Tibial artery (tissue), 4 donors: ENCODE results near the gene EMP3.

Experiments
- DNase-seq, 2 donors: peaks; one replicate each; pipeline ENCODE4 v3.0.0-alpha.2; 2019
- H3K27ac ChIP-seq, 2 donors: fragments of 200-600 bp; sonication (generic) in 1 of 2; 1 replicate in 1 of 2; 2 replicates in 1 of 2; pipeline ENCODE4 v1.5.1; 2018 to 2019; ENCODE audit warnings: mild to moderate bottlenecking in 1 of 2
- H3K27me3 ChIP-seq, 2 donors: fragments of 200-600 bp; sonication (generic) in 1 of 2; one replicate each; pipeline versions ENCODE4 v1.5.1 to v1.6.0; 2016 to 2019
- H3K36me3 ChIP-seq, 3 donors: fragments of 200-600 bp; sonication (generic) in 2 of 3; one replicate each; pipeline ENCODE4 v1.5.1; 2016 to 2019; ENCODE audit warnings: mild to moderate bottlenecking in 2 of 3
- H3K4me1 ChIP-seq, 4 donors: fragments of 200-600 bp; sonication (generic) in 2 of 4; 1 replicate in 3 of 4; 2 replicates in 1 of 4; pipeline ENCODE4 v1.5.1; 2016 to 2019
- H3K4me3 ChIP-seq, 2 donors: fragments of 200-600 bp; sonication (generic) in 1 of 2; 1 replicate in 1 of 2; 2 replicates in 1 of 2; pipeline ENCODE4 v1.5.1; 2018 to 2019; ENCODE audit warnings: mild to moderate bottlenecking in 2 of 2
- H3K9me3 ChIP-seq, 3 donors: fragments of 200-600 bp; sonication (generic) in 1 of 3; one replicate each; pipeline ENCODE4 v1.5.1; 2016 to 2019
- intact Hi-C: fragments of 100-400 bp; cut with DNase I; formaldehyde crosslinking; loops from one replicate; pipeline ENCODE4 v1.15.0; 2023; ENCODE audit warnings: low total_unique reads
- TF ChIP-seq, protein P1 (sequence below), 2 experiments: fragments of 200-600 bp in 1 of 2; fragments of 450-650 bp in 1 of 2; IDR thresholded peaks; one replicate each; pipeline ENCODE4 v1.5.1; 2017 to 2019; ENCODE audit warnings: antibody characterized with exemption in 2 of 2, mild to moderate bottlenecking in 1 of 2, moderate library complexity in 1 of 2

EMP3 gene

DNA sequence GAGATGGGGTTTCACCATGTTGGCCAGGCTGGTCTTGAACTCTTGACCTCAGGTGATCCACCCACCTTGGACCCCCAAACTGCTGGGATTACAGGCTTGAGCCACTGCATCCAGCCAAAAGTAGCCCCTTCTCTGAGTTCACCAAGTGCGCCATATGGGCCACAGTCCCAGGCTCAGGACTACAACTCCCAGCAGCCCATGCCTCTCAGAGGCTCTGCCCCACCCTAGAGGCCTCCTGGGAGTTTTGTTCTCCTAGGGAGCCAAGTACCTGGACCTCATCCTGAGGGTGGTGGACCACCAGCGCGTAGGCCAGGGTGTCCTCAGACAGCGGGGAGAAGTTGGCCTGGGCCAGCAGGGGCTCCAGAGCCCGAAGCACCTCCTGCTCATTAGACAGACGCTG is 19.5 kb downstream of the EMP3 start:
- Histone ChIP-seq H3K4me1 (no peaks in the 10 kb centered on the region), H3K27me3 (no peaks in the 10 kb centered on the region), H3K36me3 (peaks cover 0 to 14% (median 8%) of the 10 kb centered on the region in 3 donors), H3K9me3 (no peaks in the 10 kb centered on the region), H3K27ac (no peak overlapping the region), H3K4me3 (no peak overlapping the region)
- TF ChIP-seq, protein P1, sequence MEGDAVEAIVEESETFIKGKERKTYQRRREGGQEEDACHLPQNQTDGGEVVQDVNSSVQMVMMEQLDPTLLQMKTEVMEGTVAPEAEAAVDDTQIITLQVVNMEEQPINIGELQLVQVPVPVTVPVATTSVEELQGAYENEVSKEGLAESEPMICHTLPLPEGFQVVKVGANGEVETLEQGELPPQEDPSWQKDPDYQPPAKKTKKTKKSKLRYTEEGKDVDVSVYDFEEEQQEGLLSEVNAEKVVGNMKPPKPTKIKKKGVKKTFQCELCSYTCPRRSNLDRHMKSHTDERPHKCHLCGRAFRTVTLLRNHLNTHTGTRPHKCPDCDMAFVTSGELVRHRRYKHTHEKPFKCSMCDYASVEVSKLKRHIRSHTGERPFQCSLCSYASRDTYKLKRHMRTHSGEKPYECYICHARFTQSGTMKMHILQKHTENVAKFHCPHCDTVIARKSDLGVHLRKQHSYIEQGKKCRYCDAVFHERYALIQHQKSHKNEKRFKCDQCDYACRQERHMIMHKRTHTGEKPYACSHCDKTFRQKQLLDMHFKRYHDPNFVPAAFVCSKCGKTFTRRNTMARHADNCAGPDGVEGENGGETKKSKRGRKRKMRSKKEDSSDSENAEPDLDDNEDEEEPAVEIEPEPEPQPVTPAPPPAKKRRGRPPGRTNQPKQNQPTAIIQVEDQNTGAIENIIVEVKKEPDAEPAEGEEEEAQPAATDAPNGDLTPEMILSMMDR (IDR thresholded peaks at IDR 0.05): no peak
- intact Hi-C loops: no loop called here
- DNase-seq: no peak

DNA sequence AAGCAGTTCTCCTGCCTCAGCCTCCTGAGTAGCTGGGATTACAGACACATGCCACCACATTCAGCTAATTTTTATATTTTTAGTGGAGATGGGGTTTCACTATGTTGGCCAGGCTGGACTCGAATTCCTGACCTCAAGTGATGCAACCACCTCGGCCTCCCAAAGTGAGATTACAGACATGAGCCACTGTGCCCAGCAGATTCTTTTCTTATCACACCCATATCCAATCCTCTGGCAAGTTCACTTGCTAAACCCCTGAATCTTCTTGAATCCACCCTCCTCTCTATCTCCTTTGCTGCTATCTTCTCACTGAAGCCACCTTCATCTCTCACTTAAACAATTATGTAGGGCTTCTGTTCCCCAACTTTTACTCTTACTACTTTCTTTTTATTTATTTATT is 20.8 kb downstream of the EMP3 start:
- Histone ChIP-seq H3K27ac (no peak overlapping the region), H3K4me1 (no peaks in the 10 kb centered on the region), H3K4me3 (no peak overlapping the region), H3K36me3 (peaks cover 0 to 14% (median 8%) of the 10 kb centered on the region in 3 donors), H3K27me3 (no peaks in the 10 kb centered on the region), H3K9me3 (no peaks in the 10 kb centered on the region)
- TF ChIP-seq, protein P1 (IDR thresholded peaks at IDR 0.05): no peak
- DNase-seq: no peak
- intact Hi-C loops: no loop called here

- Histone ChIP-seq H3K4me1 (no peaks in the 10 kb centered on the region), H3K27me3 (no peaks in the 10 kb centered on the region), H3K27ac (no peak overlapping the region), H3K9me3 (no peaks in the 10 kb centered on the region), H3K4me3 (no peak overlapping the region), H3K36me3 (peaks cover 0 to 4% (median 0%) of the 10 kb centered on the region in 3 donors)
- DNase-seq: no peak
- TF ChIP-seq, protein P1 (IDR thresholded peaks at IDR 0.05): no peak
- intact Hi-C loops: no loop called here
Measured at GRCh38 chr19:48348045-48348444, 22.7 kb downstream of the EMP3 start.

DNA sequence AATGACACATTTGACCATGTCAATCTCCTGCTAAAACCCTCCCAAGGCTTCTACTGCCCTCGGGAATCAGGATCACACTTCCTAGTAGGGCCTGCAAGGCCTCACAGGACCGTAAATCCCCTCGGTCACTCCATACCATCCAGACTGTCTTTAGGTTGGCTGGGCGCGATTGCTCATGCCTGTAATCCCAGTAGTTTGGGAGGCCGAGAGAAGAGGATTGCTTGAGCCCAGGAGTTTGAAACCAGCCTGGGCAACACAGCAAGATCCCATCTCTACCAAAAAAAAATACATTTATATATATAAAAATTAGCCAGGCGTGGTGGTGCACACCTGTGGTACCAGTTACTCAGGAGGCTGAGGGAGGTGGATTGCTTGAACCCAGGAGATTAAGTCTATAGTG is 23.4 kb downstream of the EMP3 start:
- no peak overlapping the region for H3K4me3 ChIP-seq
- no peaks in the 10 kb centered on the region for H3K9me3 ChIP-seq
- no peaks in the 10 kb centered on the region for H3K4me1 ChIP-seq
- TF ChIP-seq, protein P1 (IDR thresholded peaks at IDR 0.05): no peak
- DNase-seq: no peak
- H3K36me3 ChIP-seq: no peaks in the 10 kb centered on the region
- H3K27ac ChIP-seq: no peak overlapping the region
- intact Hi-C loops: no loop called here
- H3K27me3 ChIP-seq: no peaks in the 10 kb centered on the region

DNA sequence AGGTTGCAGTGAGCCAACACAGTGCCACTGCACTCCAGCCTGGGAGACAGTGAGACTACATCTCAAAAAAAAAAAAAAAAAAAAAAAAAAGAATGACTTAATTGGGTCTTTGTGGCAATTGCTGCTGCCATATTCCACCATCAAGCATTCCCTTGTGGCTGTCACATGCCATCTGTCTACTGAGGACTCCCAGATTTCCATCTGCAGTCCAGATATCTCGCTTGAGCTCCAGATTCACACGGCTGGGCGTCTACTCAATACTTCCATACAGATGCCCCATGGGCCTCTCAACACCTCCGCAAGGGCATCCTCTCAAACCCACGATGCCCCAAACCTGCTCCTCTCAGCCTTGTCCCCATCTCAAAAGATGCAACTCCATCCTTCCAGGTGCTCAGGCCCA is 25.5 kb downstream of the EMP3 start:
- intact Hi-C loops: no loop called here
- H3K4me1 ChIP-seq: no peaks in the 10 kb centered on the region
- H3K36me3 ChIP-seq: no peaks in the 10 kb centered on the region
- DNase-seq: no peak
- no peaks in the 10 kb centered on the region for H3K27me3 ChIP-seq
- no peak overlapping the region for H3K4me3 ChIP-seq
- TF ChIP-seq, protein P1 (IDR thresholded peaks at IDR 0.05): no peak
- no peak overlapping the region for H3K27ac ChIP-seq
- H3K9me3 ChIP-seq: no peaks in the 10 kb centered on the region

- H3K36me3 ChIP-seq: no peaks in the 10 kb centered on the region
- H3K27me3 ChIP-seq: no peaks in the 10 kb centered on the region
- no peak overlapping the region for H3K4me3 ChIP-seq
- H3K4me1 ChIP-seq: no peaks in the 10 kb centered on the region
- TF ChIP-seq, protein P1 (IDR thresholded peaks at IDR 0.05): peak; percentile 54 to 63
- DNase-seq: peak in 1 of 2 donors; percentile 59
- intact Hi-C loops: no loop called here
- no peaks in the 10 kb centered on the region for H3K9me3 ChIP-seq
- no peak overlapping the region for H3K27ac ChIP-seq
Measured at GRCh38 chr19:48351341-48351752, 26.0 kb downstream of the EMP3 start.
